ENCODE data around the gene CERS6.

DNA sequence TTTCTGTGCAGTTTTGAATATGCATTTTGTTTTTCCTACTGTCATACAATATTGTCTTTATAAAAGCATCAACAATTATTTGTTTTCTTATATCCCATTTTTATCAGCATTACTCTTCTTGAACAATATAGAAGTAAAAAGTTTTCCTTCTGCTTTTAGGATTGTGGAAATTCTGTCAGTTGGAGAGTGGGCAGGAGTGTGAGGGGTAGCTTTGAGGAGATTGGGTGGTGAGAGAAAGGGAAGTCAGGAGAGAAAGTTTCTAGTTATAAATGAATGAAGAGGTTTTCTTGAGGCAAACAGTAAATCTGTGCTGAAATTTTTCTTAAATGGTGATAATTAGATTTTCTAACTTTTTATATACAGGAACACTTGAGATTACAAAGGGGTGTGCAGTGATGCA lies 194.7 kb downstream of the CERS6 start:
- TF ChIP-seq NFYA (IDR thresholded peaks at IDR 0.05; ENCODE audit: borderline replicate concordance, low read depth, low read length) (no peak), USF1 (IDR thresholded peaks at IDR 0.05; ENCODE audit: borderline replicate concordance, extremely low read length, insufficient read depth, low read depth, low read length) (no peak), MXI1 (IDR thresholded peaks at IDR 0.05; ENCODE audit: low read depth, low read length) (no peak), CTCF (IDR thresholded peaks at IDR 0.05 in 2 of 3, conservative IDR thresholded peaks at IDR 0.05 in 1 of 3; ENCODE audit: control insufficient read depth in 2 of 3, extremely low read depth in 1 of 3, insufficient read depth in 1 of 3, low read depth in 3 of 3, low read length in 3 of 3) (no peak), CBFB (IDR thresholded peaks at IDR 0.05; ENCODE audit: low read depth) (no peak), POLR2AphosphoS5 (IDR thresholded peaks at IDR 0.05; ENCODE audit: low read length) (no peak), RFX5 (IDR thresholded peaks at IDR 0.05; ENCODE audit: low read depth, low read length) (no peak), IKZF1 (conservative IDR thresholded peaks at IDR 0.05) (no peak)

All from GM12878 (cell line).